Muscle of leg (tissue), 11 donors: ENCODE data around the gene CCDC154. TPM values are rescaled to one million over a fixed set of nuclear protein-coding genes. Genes with fewer than 3 reads are reported as not detected.
"Not testable (repeated sequence)": the region's sequence is repeated elsewhere in the genome, so short reads cannot be mapped to it uniquely, and the experiment has no call there.

Source experiments
- DNase-seq: peaks from one replicate; pipeline ENCODE4 v3.0.0; 2013
- H3K27ac ChIP-seq: one replicate; pipeline ENCODE4 v1.5.1; 2013; ENCODE audit warnings: mild to moderate bottlenecking, low read length, control low read depth
- H3K27me3 ChIP-seq: one replicate; pipeline ENCODE4 v1.6.1; 2013; ENCODE audit warnings: low read length; ENCODE audit not compliant: control insufficient read depth, insufficient read depth
- H3K36me3 ChIP-seq: one replicate; pipeline ENCODE4 v1.6.1; 2013; ENCODE audit warnings: low read length; ENCODE audit not compliant: control insufficient read depth, insufficient read depth
- H3K4me1 ChIP-seq: one replicate; pipeline ENCODE4 v1.6.1; 2013; ENCODE audit warnings: low read length; ENCODE audit not compliant: control insufficient read depth, insufficient read depth
- H3K4me3 ChIP-seq: one replicate; pipeline ENCODE4 v1.5.1; 2013; ENCODE audit warnings: low read length, control low read depth
- H3K9me3 ChIP-seq: replicated peaks from 2 replicates; pipeline ENCODE4 v1.6.1; 2013; ENCODE audit warnings: low read depth, low read length; ENCODE audit not compliant: control insufficient read depth
- WGBS: methylation state at CpG from one replicate; pipeline ENCODE4 v1.1.5; 2013; ENCODE audit warnings: missing lambda C conversion rate; ENCODE audit not compliant: insufficient coverage; 5-methylcytosine and 5-hydroxymethylcytosine counted together
- polyA plus RNA-seq, 8 donors: library from polyadenylated mRNA; unstranded; fragments of 120-200 nt; gene quantifications; one replicate each; pipeline versions ENCODE4 v1.2.1 to v1.2.3, GENCODE V29; 2013; ENCODE audit warnings: inconsistent platforms in 1 of 8, low replicate concordance in 1 of 8; ENCODE audit not compliant: insufficient read length in 8 of 8, insufficient read depth in 1 of 8
- total RNA-seq: library from RNA; stranded (reverse); fragments of 120-200 nt; gene quantifications from one replicate; pipeline ENCODE4 v1.2.4, GENCODE V29; 2013

CCDC154 gene
- total and polyA plus RNA-seq, 9 donors = 0.86 to 4.0 (median 2.1) TPM

GRCh38 chr16:1486551-1487390 lies 42.4 kb upstream of the CCDC154 start:
- DNase-seq = no peak
- Histone ChIP-seq H3K9me3 (no peaks in the 10 kb centered on the region), H3K4me3 (no peak overlapping the region), H3K4me1 (no peaks in the 10 kb centered on the region), H3K27me3 (peaks cover 3% of the 10 kb centered on the region), H3K27ac (no peak overlapping the region), H3K36me3 (no peaks in the 10 kb centered on the region)
- WGBS = 75% methylated on average over 28 of the region's 33 CpGs

GRCh38 chr16:1485847-1486496 lies 41.6 kb upstream of the CCDC154 start:
- no peaks in the 10 kb centered on the region for H3K9me3 ChIP-seq
- 90% methylated on average over 39 of the region's 40 CpGs for WGBS
- no peak for DNase-seq
- no peak overlapping the region for H3K4me3 ChIP-seq
- H3K4me1 ChIP-seq = no peaks in the 10 kb centered on the region
- H3K27me3 ChIP-seq = peaks cover 3% of the 10 kb centered on the region
- H3K27ac ChIP-seq = no peak overlapping the region
- no peaks in the 10 kb centered on the region for H3K36me3 ChIP-seq

- 81% methylated on average over 23 of the region's 28 CpGs for WGBS
- no peaks in the 10 kb centered on the region for H3K36me3 ChIP-seq
- peaks cover 3% of the 10 kb centered on the region for H3K27me3 ChIP-seq
- DNase-seq = no peak
- no peak overlapping the region for H3K27ac ChIP-seq
- H3K4me1 ChIP-seq = no peaks in the 10 kb centered on the region
- H3K9me3 ChIP-seq = peaks cover 2% of the 10 kb centered on the region
- H3K4me3 ChIP-seq = no peak overlapping the region
Measured at GRCh38 chr16:1481906-1482835, 37.8 kb upstream of the CCDC154 start.

- not testable (repeated sequence) for DNase-seq, H3K9me3 ChIP-seq, H3K4me3 ChIP-seq, H3K36me3 ChIP-seq, H3K4me1 ChIP-seq, H3K27ac ChIP-seq, H3K27me3 ChIP-seq
- WGBS = 91% methylated on average over 4 of the region's 9 CpGs
Measured at GRCh38 chr16:1478937-1479336, 34.6 kb upstream of the CCDC154 start.

GRCh38 chr16:1477033-1477432 lies 32.7 kb upstream of the CCDC154 start:
- Histone ChIP-seq H3K27ac (no peak overlapping the region), H3K4me3 (no peak overlapping the region), H3K36me3 (no peaks in the 10 kb centered on the region), H3K27me3 (no peaks in the 10 kb centered on the region), H3K9me3 (peaks cover 3% of the 10 kb centered on the region), H3K4me1 (peaks cover 13% of the 10 kb centered on the region)
- 100% methylated on average over 1 of the region's 10 CpGs for WGBS
- DNase-seq = no peak

GRCh38 chr16:1475552-1476114 lies 31.3 kb upstream of the CCDC154 start:
- Histone ChIP-seq H3K27me3 (no peaks in the 10 kb centered on the region), H3K36me3 (no peaks in the 10 kb centered on the region), H3K4me1 (peaks cover 15% of the 10 kb centered on the region), H3K27ac (peak overlapping the region; percentile 49), H3K9me3 (peaks cover 3% of the 10 kb centered on the region), H3K4me3 (peak overlapping the region; percentile 72)
- 75% methylated on average over 10 of the region's 15 CpGs for WGBS
- no peak for DNase-seq

GRCh38 chr16:1474796-1475551 lies 30.6 kb upstream of the CCDC154 start, which contains the start of gene CLCN7:
TSS of gene CLCN7 (minus strand) at chr16:1475028. CDS start at chr16:1474974, 54 bp downstream.
- Histone ChIP-seq H3K36me3 (no peaks in the 10 kb centered on the region), H3K27ac (peak within 1 kb of the TSS; percentile 49), H3K4me1 (peaks cover 16% of the 10 kb centered on the region), H3K9me3 (peaks cover 3% of the 10 kb centered on the region), H3K4me3 (peak within 1 kb of the TSS; percentile 72), H3K27me3 (no peaks in the 10 kb centered on the region)
- WGBS = under 1% methylated on average over 99 of the region's 99 CpGs
- DNase-seq = peak; percentile 92

- Histone ChIP-seq H3K36me3 (no peaks in the 10 kb centered on the region), H3K4me1 (peaks cover 16% of the 10 kb centered on the region), H3K27me3 (no peaks in the 10 kb centered on the region), H3K4me3 (peak overlapping the region; percentile 72), H3K9me3 (peaks cover 3% of the 10 kb centered on the region), H3K27ac (no peak overlapping the region)
- WGBS = 9% methylated on average over 54 of the region's 57 CpGs
- DNase-seq = no peak
Measured at GRCh38 chr16:1474082-1474795, 29.9 kb upstream of the CCDC154 start.

- Histone ChIP-seq H3K27ac (no peak overlapping the region), H3K36me3 (no peaks in the 10 kb centered on the region), H3K9me3 (peaks cover 3% of the 10 kb centered on the region), H3K4me1 (peaks cover 16% of the 10 kb centered on the region), H3K4me3 (no peak overlapping the region), H3K27me3 (no peaks in the 10 kb centered on the region)
- 86% methylated on average over 1 of the region's 3 CpGs for WGBS
- no peak for DNase-seq
Measured at GRCh38 chr16:1472974-1473373, 28.6 kb upstream of the CCDC154 start.
